ENCODE results near the gene TSPAN9. TPM values are rescaled to one million over a fixed set of nuclear protein-coding genes. Genes with fewer than 3 reads are reported as not detected.

The TSPAN9 gene
- polyA plus RNA-seq, 1 donor (not counting 4 experiments of a cell fraction or from before 2014, with no cell fraction given) = 27.5 TPM

- dilution Hi-C loops (cut with MboI; ENCODE audit: extremely low pct_ligation_motif_present, low sequenced_read_pairs) = no loop called here
- TF ChIP-seq EZH2 (IDR thresholded peaks at IDR 0.05; ENCODE audit: low read length) = no peak
- no peak for TF ChIP-seq CTCF (optimal IDR thresholded peaks at IDR 0.05 in 1 of 3, IDR thresholded peaks at IDR 0.05 in 1 of 3, conservative IDR thresholded peaks at IDR 0.05 in 1 of 3; ENCODE audit: extremely low read depth in 1 of 3, insufficient read depth in 2 of 3, low read length in 3 of 3)
- H3K4me2 ChIP-seq (ENCODE audit: control insufficient read depth, extremely low read depth, insufficient read depth, low read depth, low read length) = no peak overlapping the region
- no peak overlapping the region for H3K4me3 ChIP-seq (ENCODE audit: control insufficient read depth in 2 of 3, extremely low read depth in 1 of 3, insufficient read depth in 2 of 3, low read depth in 1 of 3, low read length in 3 of 3)
- peaks cover 2% of the 10 kb centered on the region for H3K27me3 ChIP-seq (ENCODE audit: control insufficient read depth, extremely low read depth, insufficient read depth, low read length)
- H2AFZ ChIP-seq (ENCODE audit: control insufficient read depth, low read length) = no peak overlapping the region
- no peak for FAIRE-seq
- H3K79me2 ChIP-seq (ENCODE audit: control insufficient read depth, insufficient read depth, low read length) = no peaks in the 10 kb centered on the region
- H3K9ac ChIP-seq (ENCODE audit: control insufficient read depth, extremely low read depth, insufficient read depth, low read length) = no peak overlapping the region
- peaks cover 24% of the 10 kb centered on the region for H3K4me1 ChIP-seq (ENCODE audit: control insufficient read depth, extremely low read depth, insufficient read depth, low read length)
- H3K27ac ChIP-seq (ENCODE audit: control insufficient read depth, insufficient read depth, low read length) = no peak overlapping the region
- DNase-seq (ENCODE audit: low read depth, low spot score) = no peak
- H4K20me1 ChIP-seq (ENCODE audit: control insufficient read depth, extremely low read depth, insufficient read depth, low read length) = peaks cover 13% of the 10 kb centered on the region
- H3K36me3 ChIP-seq (ENCODE audit: control insufficient read depth in 2 of 2, extremely low read depth in 1 of 2, insufficient read depth in 2 of 2, low read length in 2 of 2) = peaks cover 0 to 5% of the 10 kb centered on the region in 2 experiments
- H3K9me3 ChIP-seq (ENCODE audit: control insufficient read depth, low read depth, low read length) = no peaks in the 10 kb centered on the region
- peaks cover 2% of the 10 kb centered on the region for H3K9me1 ChIP-seq (ENCODE audit: control insufficient read depth, extremely low read depth, insufficient read depth, low read length)
Measured at GRCh38 chr12:3204730-3205531, 127.8 kb downstream of the TSPAN9 start.

GRCh38 chr12:3205742-3206519 is 128.8 kb downstream of the TSPAN9 start:
- Histone ChIP-seq H3K9me3 (ENCODE audit: control insufficient read depth, low read depth, low read length) (no peaks in the 10 kb centered on the region), H3K79me2 (ENCODE audit: control insufficient read depth, insufficient read depth, low read length) (no peaks in the 10 kb centered on the region), H3K4me3 (ENCODE audit: control insufficient read depth in 2 of 3, extremely low read depth in 1 of 3, insufficient read depth in 2 of 3, low read depth in 1 of 3, low read length in 3 of 3) (no peak overlapping the region), H2AFZ (ENCODE audit: control insufficient read depth, low read length) (no peak overlapping the region), H3K4me2 (ENCODE audit: control insufficient read depth, extremely low read depth, insufficient read depth, low read depth, low read length) (no peak overlapping the region), H3K9ac (ENCODE audit: control insufficient read depth, extremely low read depth, insufficient read depth, low read length) (no peak overlapping the region), H3K4me1 (ENCODE audit: control insufficient read depth, extremely low read depth, insufficient read depth, low read length) (peaks cover 23% of the 10 kb centered on the region), H3K9me1 (ENCODE audit: control insufficient read depth, extremely low read depth, insufficient read depth, low read length) (peaks cover 2% of the 10 kb centered on the region), H3K36me3 (ENCODE audit: control insufficient read depth in 2 of 2, extremely low read depth in 1 of 2, insufficient read depth in 2 of 2, low read length in 2 of 2) (peaks cover 0 to 5% of the 10 kb centered on the region in 2 experiments), H3K27ac (ENCODE audit: control insufficient read depth, insufficient read depth, low read length) (no peak overlapping the region), H3K27me3 (ENCODE audit: control insufficient read depth, extremely low read depth, insufficient read depth, low read length) (no peaks in the 10 kb centered on the region), H4K20me1 (ENCODE audit: control insufficient read depth, extremely low read depth, insufficient read depth, low read length) (peaks cover 12% of the 10 kb centered on the region)
- FAIRE-seq = no peak
- TF ChIP-seq CTCF (optimal IDR thresholded peaks at IDR 0.05 in 1 of 3, IDR thresholded peaks at IDR 0.05 in 1 of 3, conservative IDR thresholded peaks at IDR 0.05 in 1 of 3; ENCODE audit: extremely low read depth in 1 of 3, insufficient read depth in 2 of 3, low read length in 3 of 3) (no peak), EZH2 (IDR thresholded peaks at IDR 0.05; ENCODE audit: low read length) (no peak)
- dilution Hi-C loops (cut with MboI; ENCODE audit: extremely low pct_ligation_motif_present, low sequenced_read_pairs) = no loop called here
- DNase-seq (ENCODE audit: low read depth, low spot score) = no peak
